HL-60 (cell line): ENCODE results near the gene LMOD2.

ENCODE experiments used
- TF ChIP-seq, protein P1 (sequence below): IDR thresholded peaks from one replicate; pipeline ENCODE4 v1.5.1; 2011; ENCODE audit warnings: low read length, control low read depth, inconsistent platforms; ENCODE audit not compliant: insufficient read depth
- TF ChIP-seq, protein P2 (sequence below): IDR thresholded peaks from 2 replicates; pipeline ENCODE4 v1.6.1; 2012; ENCODE audit warnings: low read depth; ENCODE audit not compliant: insufficient replicate concordance

- TF ChIP-seq, protein P1, sequence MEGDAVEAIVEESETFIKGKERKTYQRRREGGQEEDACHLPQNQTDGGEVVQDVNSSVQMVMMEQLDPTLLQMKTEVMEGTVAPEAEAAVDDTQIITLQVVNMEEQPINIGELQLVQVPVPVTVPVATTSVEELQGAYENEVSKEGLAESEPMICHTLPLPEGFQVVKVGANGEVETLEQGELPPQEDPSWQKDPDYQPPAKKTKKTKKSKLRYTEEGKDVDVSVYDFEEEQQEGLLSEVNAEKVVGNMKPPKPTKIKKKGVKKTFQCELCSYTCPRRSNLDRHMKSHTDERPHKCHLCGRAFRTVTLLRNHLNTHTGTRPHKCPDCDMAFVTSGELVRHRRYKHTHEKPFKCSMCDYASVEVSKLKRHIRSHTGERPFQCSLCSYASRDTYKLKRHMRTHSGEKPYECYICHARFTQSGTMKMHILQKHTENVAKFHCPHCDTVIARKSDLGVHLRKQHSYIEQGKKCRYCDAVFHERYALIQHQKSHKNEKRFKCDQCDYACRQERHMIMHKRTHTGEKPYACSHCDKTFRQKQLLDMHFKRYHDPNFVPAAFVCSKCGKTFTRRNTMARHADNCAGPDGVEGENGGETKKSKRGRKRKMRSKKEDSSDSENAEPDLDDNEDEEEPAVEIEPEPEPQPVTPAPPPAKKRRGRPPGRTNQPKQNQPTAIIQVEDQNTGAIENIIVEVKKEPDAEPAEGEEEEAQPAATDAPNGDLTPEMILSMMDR = no peak
- TF ChIP-seq, protein P2, sequence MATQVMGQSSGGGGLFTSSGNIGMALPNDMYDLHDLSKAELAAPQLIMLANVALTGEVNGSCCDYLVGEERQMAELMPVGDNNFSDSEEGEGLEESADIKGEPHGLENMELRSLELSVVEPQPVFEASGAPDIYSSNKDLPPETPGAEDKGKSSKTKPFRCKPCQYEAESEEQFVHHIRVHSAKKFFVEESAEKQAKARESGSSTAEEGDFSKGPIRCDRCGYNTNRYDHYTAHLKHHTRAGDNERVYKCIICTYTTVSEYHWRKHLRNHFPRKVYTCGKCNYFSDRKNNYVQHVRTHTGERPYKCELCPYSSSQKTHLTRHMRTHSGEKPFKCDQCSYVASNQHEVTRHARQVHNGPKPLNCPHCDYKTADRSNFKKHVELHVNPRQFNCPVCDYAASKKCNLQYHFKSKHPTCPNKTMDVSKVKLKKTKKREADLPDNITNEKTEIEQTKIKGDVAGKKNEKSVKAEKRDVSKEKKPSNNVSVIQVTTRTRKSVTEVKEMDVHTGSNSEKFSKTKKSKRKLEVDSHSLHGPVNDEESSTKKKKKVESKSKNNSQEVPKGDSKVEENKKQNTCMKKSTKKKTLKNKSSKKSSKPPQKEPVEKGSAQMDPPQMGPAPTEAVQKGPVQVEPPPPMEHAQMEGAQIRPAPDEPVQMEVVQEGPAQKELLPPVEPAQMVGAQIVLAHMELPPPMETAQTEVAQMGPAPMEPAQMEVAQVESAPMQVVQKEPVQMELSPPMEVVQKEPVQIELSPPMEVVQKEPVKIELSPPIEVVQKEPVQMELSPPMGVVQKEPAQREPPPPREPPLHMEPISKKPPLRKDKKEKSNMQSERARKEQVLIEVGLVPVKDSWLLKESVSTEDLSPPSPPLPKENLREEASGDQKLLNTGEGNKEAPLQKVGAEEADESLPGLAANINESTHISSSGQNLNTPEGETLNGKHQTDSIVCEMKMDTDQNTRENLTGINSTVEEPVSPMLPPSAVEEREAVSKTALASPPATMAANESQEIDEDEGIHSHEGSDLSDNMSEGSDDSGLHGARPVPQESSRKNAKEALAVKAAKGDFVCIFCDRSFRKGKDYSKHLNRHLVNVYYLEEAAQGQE = no peak
Observed at GRCh38 chr7:123710683-123711082, 55.0 kb downstream of the LMOD2 start.
